ENCODE measurements around the gene ZNF138. TPM values are rescaled to one million over a fixed set of nuclear protein-coding genes. Genes with fewer than 3 reads are reported as not detected.

Gene ZNF138
- total RNA-seq, 1 donor from 2014 or later = 6.6 TPM

DNA sequence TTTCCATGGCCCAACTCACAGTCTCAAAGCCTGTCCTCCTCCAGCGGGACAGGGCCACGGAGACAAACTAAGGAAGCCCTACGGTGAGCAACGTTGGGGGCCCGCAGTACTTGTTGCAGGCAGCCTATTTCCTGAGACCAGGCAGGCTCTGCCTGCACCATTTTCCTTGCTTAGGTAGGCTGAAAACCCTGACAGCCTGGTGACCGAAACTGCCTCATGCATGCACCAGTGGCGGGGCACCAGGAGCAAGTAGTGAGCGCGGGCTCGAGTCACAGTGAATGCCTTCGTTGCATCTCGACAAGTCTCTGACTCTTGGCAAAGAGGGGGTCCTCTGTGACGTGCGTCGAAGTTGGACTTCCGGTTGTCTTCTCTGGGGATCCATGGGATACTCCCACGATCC lies 85.6 kb downstream of the ZNF138 start:
- DNase-seq (ENCODE audit: low read depth) = no peak
- TF ChIP-seq, protein P1, sequence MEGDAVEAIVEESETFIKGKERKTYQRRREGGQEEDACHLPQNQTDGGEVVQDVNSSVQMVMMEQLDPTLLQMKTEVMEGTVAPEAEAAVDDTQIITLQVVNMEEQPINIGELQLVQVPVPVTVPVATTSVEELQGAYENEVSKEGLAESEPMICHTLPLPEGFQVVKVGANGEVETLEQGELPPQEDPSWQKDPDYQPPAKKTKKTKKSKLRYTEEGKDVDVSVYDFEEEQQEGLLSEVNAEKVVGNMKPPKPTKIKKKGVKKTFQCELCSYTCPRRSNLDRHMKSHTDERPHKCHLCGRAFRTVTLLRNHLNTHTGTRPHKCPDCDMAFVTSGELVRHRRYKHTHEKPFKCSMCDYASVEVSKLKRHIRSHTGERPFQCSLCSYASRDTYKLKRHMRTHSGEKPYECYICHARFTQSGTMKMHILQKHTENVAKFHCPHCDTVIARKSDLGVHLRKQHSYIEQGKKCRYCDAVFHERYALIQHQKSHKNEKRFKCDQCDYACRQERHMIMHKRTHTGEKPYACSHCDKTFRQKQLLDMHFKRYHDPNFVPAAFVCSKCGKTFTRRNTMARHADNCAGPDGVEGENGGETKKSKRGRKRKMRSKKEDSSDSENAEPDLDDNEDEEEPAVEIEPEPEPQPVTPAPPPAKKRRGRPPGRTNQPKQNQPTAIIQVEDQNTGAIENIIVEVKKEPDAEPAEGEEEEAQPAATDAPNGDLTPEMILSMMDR (conservative IDR thresholded peaks at IDR 0.05; ENCODE audit: low read depth, low read length) = no peak
- no peak overlapping the region for H3K4me3 ChIP-seq (ENCODE audit: low read depth, low read length)

DNA sequence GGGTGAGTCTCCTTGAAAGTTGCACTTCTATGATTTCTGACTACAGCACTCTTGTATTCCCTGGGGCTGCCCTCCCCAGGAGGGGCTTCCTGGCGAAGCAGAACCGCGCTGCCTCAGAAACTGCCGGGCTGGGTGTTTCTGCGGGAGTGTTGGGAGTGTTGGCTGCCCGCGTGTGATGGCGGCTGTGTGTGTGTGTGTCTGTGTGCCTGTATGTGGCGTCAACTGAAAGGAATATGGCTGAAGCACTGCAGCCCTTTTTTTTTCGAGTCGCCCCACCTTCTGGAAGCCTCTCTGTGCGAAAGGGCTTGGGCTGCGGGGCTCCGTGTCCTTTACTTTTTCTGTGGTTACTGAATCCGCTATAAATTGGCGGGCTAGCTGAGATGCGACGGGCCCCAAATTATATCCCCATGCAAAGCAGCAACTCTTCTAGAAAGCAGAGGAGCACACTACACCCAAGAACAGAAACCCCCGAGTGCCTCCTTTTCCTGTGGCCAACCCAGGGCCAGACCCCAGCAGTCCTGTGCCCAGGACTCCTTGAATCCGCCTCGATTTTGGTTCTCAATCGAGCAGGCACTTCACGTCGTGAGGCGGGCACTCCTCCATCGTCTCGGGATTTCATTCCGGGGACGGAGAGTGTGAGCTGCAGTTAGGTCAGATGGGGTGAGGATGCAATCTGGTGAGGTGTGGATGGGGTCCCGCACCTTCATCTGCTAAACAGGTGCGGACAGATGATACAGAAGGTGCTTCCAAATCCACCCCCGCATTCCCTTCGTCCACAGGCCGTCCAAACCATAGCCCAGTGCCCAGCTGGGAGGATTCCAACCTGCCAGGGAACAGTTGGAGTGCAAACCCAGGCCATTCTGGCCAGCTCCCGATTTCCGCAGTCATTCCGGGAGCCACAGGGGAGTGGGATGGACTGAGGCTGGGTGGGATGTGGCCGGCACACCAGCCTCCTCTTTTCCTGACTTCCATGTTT lies 86.4 kb downstream of the ZNF138 start:
- no peak overlapping the region for H3K4me3 ChIP-seq (ENCODE audit: low read depth, low read length)
- DNase-seq (ENCODE audit: low read depth) = no peak
- TF ChIP-seq, protein P1 (conservative IDR thresholded peaks at IDR 0.05; ENCODE audit: low read depth, low read length) = no peak

GRCh38 chr7:64881461-64882287 lies 87.4 kb downstream of the ZNF138 start:
- no peak for DNase-seq (ENCODE audit: low read depth)
- TF ChIP-seq, protein P1 (conservative IDR thresholded peaks at IDR 0.05; ENCODE audit: low read depth, low read length) = no peak
- H3K4me3 ChIP-seq (ENCODE audit: low read depth, low read length) = peak overlapping the region; percentile 26

DNA sequence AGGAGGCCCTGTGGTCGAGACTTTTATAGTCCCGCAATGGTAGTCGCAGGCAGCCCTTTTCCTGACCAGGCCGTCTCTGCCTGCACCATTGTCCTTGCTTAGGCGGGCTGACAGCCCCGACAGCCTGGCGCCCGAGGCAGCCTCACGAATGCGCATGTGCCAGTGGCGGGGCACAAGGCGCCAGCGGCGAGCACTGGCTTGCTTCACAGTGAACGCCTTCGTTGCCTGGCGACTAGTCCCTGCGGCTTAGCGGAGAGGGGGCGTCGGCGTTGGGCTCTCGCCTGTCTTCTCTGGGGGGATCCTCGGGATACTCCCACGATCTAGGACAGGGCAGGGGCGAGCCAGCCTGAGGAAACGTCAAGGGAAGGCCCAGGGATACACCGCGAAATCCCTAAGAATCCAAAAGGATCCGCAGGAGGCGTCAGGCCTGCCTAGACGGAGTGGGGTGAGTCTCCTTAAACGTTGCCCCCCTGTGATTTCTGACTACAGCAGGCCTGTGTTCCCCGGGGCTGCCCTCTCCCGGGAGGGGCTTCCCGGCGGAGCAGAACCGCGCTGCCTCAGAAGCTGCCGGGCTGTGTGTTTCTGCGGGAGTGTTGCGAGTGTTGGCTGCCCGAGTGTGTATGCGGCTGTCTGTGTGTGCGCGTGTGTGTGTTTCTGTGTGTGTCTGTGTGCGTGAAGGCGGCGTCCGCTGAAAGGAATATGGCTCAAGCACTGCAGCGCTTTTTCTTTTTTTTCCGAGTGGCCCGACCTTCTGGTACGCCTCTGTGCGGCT lies 88.3 kb downstream of the ZNF138 start:
- TF ChIP-seq, protein P1 (conservative IDR thresholded peaks at IDR 0.05; ENCODE audit: low read depth, low read length) = no peak
- peak overlapping the region; percentile 26 for H3K4me3 ChIP-seq (ENCODE audit: low read depth, low read length)
- no peak for DNase-seq (ENCODE audit: low read depth)

Other genes with a start within 250 kb of the ZNF138 start
- gene ZNF680, start 231.4 kb upstream of the ZNF138 start, total RNA-seq = 8.1 and 13.1 TPM in 2 replicates
- gene ZNF107, start 128.3 kb upstream of the ZNF138 start, total RNA-seq = 5.9 TPM in 2 replicates
- 6.3 and 9.8 TPM in 2 replicates for gene ZNF273, start 108.8 kb downstream of the ZNF138 start, total RNA-seq
- 2.0 and 3.6 TPM in 2 replicates for gene ZNF117, start 196.6 kb downstream of the ZNF138 start, total RNA-seq
- 9.7 and 11.0 TPM in 2 replicates for gene ERV3-1, start 212.3 kb downstream of the ZNF138 start, total RNA-seq

All from epithelial cell of proximal tubule (primary cell).